Measurements from ENCODE around the gene CHAF1A.

CHAF1A gene

DNA sequence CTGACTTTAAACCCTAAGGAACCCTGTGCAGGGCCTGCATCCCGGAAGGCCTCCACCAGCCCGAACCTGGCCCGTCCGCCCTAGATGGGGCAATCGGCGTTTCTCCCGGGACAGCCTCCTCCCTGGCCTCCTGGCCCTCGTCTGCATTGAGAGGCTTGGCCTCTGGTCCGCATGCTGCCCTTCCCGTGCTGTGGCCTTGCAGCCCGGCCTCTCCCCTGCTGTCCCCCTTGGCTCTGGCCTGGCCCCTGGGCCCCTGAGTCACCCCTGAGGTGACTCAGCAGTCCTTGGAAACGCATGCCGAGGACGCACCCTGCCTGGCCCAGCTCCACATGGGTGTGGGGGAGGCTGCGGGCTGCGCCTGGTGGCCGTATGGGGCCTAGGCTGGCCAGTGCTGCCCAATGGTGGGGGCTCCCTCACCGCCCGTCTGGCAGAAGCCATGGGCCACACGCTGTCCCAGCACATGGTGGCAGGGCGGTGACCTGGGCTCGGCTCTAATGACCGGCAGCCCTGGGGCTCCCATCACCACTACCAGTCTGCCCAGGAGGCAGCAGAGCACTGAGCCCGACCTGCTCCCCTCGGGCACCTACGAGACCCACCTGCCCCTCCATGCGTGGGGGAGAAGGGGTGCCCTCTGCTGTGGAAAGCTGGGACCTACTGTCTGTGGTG, 27.8 kb upstream of the CHAF1A start:
- no peaks in the 10 kb centered on the region; the same call in 1 of the 2 replicates for H3K4me1 ChIP-seq (ENCODE audit: insufficient read depth, low read length)
- H3K9ac ChIP-seq (ENCODE audit: low read depth, low read length): no peak overlapping the region
- no peak for DNase-seq
- no peaks in the 10 kb centered on the region for H3K9me3 ChIP-seq (ENCODE audit: insufficient read depth, low read length, severe bottlenecking)
- H2AFZ ChIP-seq (ENCODE audit: low read depth, low read length): no peak overlapping the region
- peaks cover 16% of the 10 kb centered on the region for H3K36me3 ChIP-seq (ENCODE audit: insufficient read depth, low read length)
- H3K27ac ChIP-seq (ENCODE audit: low read length): no peak overlapping the region
- H3K27me3 ChIP-seq (ENCODE audit: insufficient read depth, low read length, poor library complexity): no peaks in the 10 kb centered on the region
- peaks cover 94% of the 10 kb centered on the region for H4K20me1 ChIP-seq (ENCODE audit: insufficient read depth, low read length)
- TF ChIP-seq EZH2 (IDR thresholded peaks at IDR 0.05; ENCODE audit: borderline replicate concordance, low read depth, low read length, severe bottlenecking): no peak
- TF ChIP-seq, protein P1, sequence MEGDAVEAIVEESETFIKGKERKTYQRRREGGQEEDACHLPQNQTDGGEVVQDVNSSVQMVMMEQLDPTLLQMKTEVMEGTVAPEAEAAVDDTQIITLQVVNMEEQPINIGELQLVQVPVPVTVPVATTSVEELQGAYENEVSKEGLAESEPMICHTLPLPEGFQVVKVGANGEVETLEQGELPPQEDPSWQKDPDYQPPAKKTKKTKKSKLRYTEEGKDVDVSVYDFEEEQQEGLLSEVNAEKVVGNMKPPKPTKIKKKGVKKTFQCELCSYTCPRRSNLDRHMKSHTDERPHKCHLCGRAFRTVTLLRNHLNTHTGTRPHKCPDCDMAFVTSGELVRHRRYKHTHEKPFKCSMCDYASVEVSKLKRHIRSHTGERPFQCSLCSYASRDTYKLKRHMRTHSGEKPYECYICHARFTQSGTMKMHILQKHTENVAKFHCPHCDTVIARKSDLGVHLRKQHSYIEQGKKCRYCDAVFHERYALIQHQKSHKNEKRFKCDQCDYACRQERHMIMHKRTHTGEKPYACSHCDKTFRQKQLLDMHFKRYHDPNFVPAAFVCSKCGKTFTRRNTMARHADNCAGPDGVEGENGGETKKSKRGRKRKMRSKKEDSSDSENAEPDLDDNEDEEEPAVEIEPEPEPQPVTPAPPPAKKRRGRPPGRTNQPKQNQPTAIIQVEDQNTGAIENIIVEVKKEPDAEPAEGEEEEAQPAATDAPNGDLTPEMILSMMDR (IDR thresholded peaks at IDR 0.05; ENCODE audit: borderline replicate concordance, extremely low read depth, low read length, poor library complexity, severe bottlenecking): no peak
- peaks cover 98% of the 10 kb centered on the region for H3K79me2 ChIP-seq (ENCODE audit: insufficient read depth, low read length)
- H3K4me3 ChIP-seq (ENCODE audit: low read depth in 1 of 2, low read length in 2 of 2): no peak overlapping the region
- no peak overlapping the region for H3K4me2 ChIP-seq (ENCODE audit: insufficient read depth, low read length)
- no peak for ATAC-seq (ENCODE audit: insufficient read depth, low read depth)

DNA sequence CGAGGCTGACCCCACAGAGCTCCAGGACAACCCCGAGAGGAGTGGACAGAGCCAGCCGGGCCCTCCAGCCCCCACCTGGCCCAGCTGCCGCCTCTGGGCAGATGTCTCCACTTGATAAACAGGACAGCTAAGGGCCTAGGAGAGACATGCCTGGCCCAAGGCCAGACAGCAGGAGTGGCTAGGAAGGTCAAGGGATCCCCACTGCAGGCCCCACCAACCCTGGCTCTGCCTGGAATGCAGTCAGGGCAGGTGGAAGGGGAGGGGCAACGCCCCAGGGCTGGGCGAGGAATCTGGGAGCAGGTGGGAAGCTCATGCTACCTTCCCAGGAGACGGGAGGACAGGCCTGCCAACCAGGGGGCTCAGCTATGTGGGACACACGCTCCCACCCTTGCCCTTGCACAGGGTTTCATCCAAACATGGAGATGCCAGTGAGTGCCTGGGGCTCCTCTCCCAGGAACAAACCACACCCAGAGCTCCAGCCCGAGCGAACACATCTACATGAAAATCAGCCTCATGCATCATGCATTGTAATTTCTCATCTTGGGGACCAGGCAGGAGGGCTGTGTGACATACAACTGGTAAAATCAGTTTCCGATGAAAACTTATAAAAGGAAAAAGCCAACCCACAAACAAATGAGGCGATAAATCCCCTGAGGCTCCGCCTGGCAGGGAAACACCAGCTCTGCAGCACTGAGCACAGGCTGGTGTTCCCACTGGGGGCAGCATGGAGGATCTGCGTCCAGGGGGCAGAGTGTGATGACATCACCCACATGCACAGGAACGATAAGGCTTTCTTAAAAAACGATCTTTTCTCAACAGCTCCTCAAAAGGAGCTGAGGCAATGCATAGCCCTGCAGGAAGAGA, 27.0 kb upstream of the CHAF1A start:
- DNase-seq (no peak), ATAC-seq (ENCODE audit: insufficient read depth, low read depth) (no peak)
- Histone ChIP-seq H3K79me2 (ENCODE audit: insufficient read depth, low read length) (peaks cover 98% of the 10 kb centered on the region), H3K4me1 (ENCODE audit: insufficient read depth, low read length) (no peaks in the 10 kb centered on the region), H3K27me3 (ENCODE audit: insufficient read depth, low read length, poor library complexity) (no peaks in the 10 kb centered on the region), H3K4me2 (ENCODE audit: insufficient read depth, low read length) (no peak overlapping the region), H2AFZ (ENCODE audit: low read depth, low read length) (no peak overlapping the region), H3K9me3 (ENCODE audit: insufficient read depth, low read length, severe bottlenecking) (no peaks in the 10 kb centered on the region), H4K20me1 (ENCODE audit: insufficient read depth, low read length) (peaks cover 95% of the 10 kb centered on the region), H3K27ac (ENCODE audit: low read length) (0 out of 2 replicates have a peak overlapping the region, but pooled peaks have one; percentile 8), H3K4me3 (ENCODE audit: low read depth in 1 of 2, low read length in 2 of 2) (no peak overlapping the region), H3K36me3 (ENCODE audit: insufficient read depth, low read length) (peaks cover 16% of the 10 kb centered on the region), H3K9ac (ENCODE audit: low read depth, low read length) (no peak overlapping the region)
- TF ChIP-seq EZH2 (IDR thresholded peaks at IDR 0.05; ENCODE audit: borderline replicate concordance, low read depth, low read length, severe bottlenecking): no peak
- TF ChIP-seq, protein P1 (IDR thresholded peaks at IDR 0.05; ENCODE audit: borderline replicate concordance, extremely low read depth, low read length, poor library complexity, severe bottlenecking): no peak

DNA sequence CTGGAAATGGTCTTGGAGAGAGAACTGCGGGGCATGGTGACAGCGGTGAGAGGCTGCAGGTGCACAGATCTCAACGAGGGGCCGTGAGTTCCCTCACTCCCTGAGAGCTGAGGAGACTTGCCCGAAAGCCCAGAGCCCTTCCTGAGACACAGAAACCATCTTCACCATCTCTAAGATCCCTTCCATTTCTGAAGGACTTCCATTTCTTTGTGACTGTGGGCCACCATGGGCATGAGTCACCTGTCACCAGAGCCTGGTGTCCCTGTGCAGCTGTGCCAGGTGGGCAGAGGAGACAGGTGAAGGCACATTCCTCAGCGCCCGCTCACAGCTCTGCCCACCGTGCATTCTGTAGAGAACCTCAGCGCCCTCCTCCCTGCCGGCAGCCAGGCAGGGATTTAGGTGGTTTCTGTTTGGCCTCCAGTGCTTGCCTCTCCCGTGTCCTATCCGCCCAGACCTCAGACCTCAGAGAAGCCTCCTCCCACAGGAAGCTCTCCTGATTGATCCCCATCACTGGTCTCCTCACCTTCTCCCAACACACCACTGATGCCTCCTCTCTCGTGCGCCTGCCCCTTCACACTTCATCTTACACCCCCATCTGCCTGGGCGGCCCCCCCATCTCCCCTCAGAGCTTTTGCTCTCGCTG, 26.3 kb upstream of the CHAF1A start:
- Histone ChIP-seq H3K4me3 (ENCODE audit: low read depth in 1 of 2, low read length in 2 of 2) (no peak overlapping the region), H3K27me3 (ENCODE audit: insufficient read depth, low read length, poor library complexity) (no peaks in the 10 kb centered on the region), H3K27ac (ENCODE audit: low read length) (peak overlapping the region; percentile 8; the same call in 1 of the 2 replicates), H2AFZ (ENCODE audit: low read depth, low read length) (no peak overlapping the region), H3K36me3 (ENCODE audit: insufficient read depth, low read length) (peaks cover 16% of the 10 kb centered on the region), H4K20me1 (ENCODE audit: insufficient read depth, low read length) (peaks cover 95% of the 10 kb centered on the region), H3K9me3 (ENCODE audit: insufficient read depth, low read length, severe bottlenecking) (no peaks in the 10 kb centered on the region), H3K4me1 (ENCODE audit: insufficient read depth, low read length) (no peaks in the 10 kb centered on the region), H3K79me2 (ENCODE audit: insufficient read depth, low read length) (peaks cover 98% of the 10 kb centered on the region), H3K9ac (ENCODE audit: low read depth, low read length) (no peak overlapping the region), H3K4me2 (ENCODE audit: insufficient read depth, low read length) (no peak overlapping the region)
- no peak for TF ChIP-seq EZH2 (IDR thresholded peaks at IDR 0.05; ENCODE audit: borderline replicate concordance, low read depth, low read length, severe bottlenecking)
- TF ChIP-seq, protein P1 (IDR thresholded peaks at IDR 0.05; ENCODE audit: borderline replicate concordance, extremely low read depth, low read length, poor library complexity, severe bottlenecking): no peak
- ATAC-seq (ENCODE audit: insufficient read depth, low read depth) (no peak), DNase-seq (no peak)
